ENCODE results near the gene BNC2.

BNC2 gene

DNA sequence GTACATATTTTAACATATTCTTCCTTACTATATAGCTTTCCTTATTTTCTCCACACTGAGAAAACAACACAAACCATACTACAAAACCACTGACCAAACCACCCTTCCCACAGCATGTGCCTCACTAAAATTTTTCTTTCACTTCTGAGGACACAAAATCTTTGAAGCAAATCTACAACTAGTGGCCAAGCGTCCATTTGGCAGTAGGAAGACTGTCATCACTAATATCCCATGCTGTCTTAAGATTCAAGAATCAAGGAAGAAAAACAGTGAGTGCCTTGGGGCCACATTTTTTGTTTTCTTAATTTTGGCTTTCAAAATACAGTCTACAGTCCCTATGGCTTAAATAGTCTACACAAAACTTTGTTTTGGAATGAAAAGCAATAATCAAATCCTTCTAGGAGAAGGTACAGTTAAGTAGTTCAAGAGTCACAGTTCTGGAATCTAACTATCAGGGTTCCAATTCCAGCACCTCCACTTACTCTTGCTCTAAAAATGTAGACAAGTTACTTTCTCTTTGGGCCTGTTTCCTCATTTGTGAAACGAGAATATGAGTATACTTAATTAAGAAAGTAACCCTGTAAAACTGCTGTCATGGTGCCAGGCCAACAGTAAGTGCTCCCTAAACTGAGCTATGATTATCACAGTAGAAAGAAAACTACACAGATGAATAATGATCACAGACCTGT lies 227.9 kb downstream of the BNC2 start:
- no peak overlapping the region for H3K4me3 ChIP-seq (ENCODE audit: low read depth, low read length)
- H3K9ac ChIP-seq: no peak overlapping the region
- H2AFZ ChIP-seq: no peak overlapping the region
- H3K9me3 ChIP-seq (ENCODE audit: control insufficient read depth, low read length): no peaks in the 10 kb centered on the region
- H3K79me2 ChIP-seq: no peaks in the 10 kb centered on the region
- no peak overlapping the region for H3K27ac ChIP-seq
- TF ChIP-seq, protein P1, sequence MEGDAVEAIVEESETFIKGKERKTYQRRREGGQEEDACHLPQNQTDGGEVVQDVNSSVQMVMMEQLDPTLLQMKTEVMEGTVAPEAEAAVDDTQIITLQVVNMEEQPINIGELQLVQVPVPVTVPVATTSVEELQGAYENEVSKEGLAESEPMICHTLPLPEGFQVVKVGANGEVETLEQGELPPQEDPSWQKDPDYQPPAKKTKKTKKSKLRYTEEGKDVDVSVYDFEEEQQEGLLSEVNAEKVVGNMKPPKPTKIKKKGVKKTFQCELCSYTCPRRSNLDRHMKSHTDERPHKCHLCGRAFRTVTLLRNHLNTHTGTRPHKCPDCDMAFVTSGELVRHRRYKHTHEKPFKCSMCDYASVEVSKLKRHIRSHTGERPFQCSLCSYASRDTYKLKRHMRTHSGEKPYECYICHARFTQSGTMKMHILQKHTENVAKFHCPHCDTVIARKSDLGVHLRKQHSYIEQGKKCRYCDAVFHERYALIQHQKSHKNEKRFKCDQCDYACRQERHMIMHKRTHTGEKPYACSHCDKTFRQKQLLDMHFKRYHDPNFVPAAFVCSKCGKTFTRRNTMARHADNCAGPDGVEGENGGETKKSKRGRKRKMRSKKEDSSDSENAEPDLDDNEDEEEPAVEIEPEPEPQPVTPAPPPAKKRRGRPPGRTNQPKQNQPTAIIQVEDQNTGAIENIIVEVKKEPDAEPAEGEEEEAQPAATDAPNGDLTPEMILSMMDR (IDR thresholded peaks at IDR 0.05): no peak
- H3K36me3 ChIP-seq (ENCODE audit: control insufficient read depth, insufficient read depth, low read length): no peaks in the 10 kb centered on the region
- no peaks in the 10 kb centered on the region for H3K4me1 ChIP-seq
- H3K27me3 ChIP-seq (ENCODE audit: control insufficient read depth, insufficient read depth, low read length): no peaks in the 10 kb centered on the region
- no peak overlapping the region for H3K4me2 ChIP-seq (ENCODE audit: low read length)

GRCh38 chr9:16640649-16641048 lies 229.8 kb downstream of the BNC2 start:
- no peaks in the 10 kb centered on the region for H3K4me1 ChIP-seq
- H3K9me3 ChIP-seq (ENCODE audit: control insufficient read depth, low read length): no peaks in the 10 kb centered on the region
- TF ChIP-seq, protein P1 (IDR thresholded peaks at IDR 0.05): no peak
- H3K4me2 ChIP-seq (ENCODE audit: low read length): no peak overlapping the region
- no peak overlapping the region for H3K27ac ChIP-seq
- H2AFZ ChIP-seq: no peak overlapping the region
- H3K4me3 ChIP-seq (ENCODE audit: low read depth, low read length): no peak overlapping the region
- no peaks in the 10 kb centered on the region for H3K27me3 ChIP-seq (ENCODE audit: control insufficient read depth, insufficient read depth, low read length)
- no peaks in the 10 kb centered on the region for H3K79me2 ChIP-seq
- H3K36me3 ChIP-seq (ENCODE audit: control insufficient read depth, insufficient read depth, low read length): no peaks in the 10 kb centered on the region
- H3K9ac ChIP-seq: no peak overlapping the region

DNA sequence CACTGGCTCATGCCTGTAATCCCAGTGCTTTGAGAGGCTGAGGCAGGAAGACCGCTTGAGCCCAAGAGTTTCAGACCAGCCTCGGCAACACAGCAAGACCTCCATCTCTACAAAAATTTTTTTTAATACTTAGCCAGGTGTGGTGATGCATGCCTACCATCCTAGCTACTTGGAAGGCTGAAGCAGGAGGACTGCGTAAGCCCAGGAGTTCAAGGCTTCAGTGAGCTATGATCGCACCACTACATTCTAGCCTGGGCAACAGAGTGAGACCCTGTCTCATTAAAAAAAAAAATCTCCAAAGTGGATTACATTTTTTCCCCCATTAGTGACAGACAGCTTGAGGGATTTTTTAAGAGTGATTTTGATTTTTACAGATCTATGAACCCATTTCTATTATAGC lies 230.8 kb downstream of the BNC2 start:
- Histone ChIP-seq H3K79me2 (no peaks in the 10 kb centered on the region), H3K4me1 (no peaks in the 10 kb centered on the region), H3K27me3 (ENCODE audit: control insufficient read depth, insufficient read depth, low read length) (no peaks in the 10 kb centered on the region), H3K9ac (no peak overlapping the region), H3K27ac (no peak overlapping the region), H3K4me3 (ENCODE audit: low read depth, low read length) (no peak overlapping the region), H3K36me3 (ENCODE audit: control insufficient read depth, insufficient read depth, low read length) (no peaks in the 10 kb centered on the region), H3K9me3 (ENCODE audit: control insufficient read depth, low read length) (no peaks in the 10 kb centered on the region), H2AFZ (no peak overlapping the region), H3K4me2 (ENCODE audit: low read length) (no peak overlapping the region)
- TF ChIP-seq, protein P1 (IDR thresholded peaks at IDR 0.05): no peak

DNA sequence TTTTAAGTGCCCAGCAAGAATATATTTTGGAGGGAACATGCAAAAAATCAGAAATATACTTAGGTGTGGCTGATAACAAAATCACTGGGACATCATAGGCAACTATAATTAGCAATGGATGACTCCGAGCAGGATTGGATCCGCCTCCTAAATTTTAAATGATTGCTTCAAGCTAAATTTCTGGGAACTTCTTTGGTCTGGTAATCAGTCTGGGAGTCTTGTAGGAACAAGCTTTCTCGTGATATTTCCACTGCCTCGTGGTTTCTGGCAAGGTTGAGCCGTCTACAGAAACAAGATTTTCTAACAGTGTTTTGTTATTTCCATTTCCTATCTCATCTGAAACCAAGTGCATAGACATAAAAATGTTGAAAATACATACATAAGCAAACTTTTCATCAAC lies 232.6 kb downstream of the BNC2 start:
- H3K36me3 ChIP-seq (ENCODE audit: control insufficient read depth, insufficient read depth, low read length): no peaks in the 10 kb centered on the region
- H3K4me1 ChIP-seq: no peaks in the 10 kb centered on the region
- no peaks in the 10 kb centered on the region for H3K79me2 ChIP-seq
- H3K4me2 ChIP-seq (ENCODE audit: low read length): no peak overlapping the region
- TF ChIP-seq, protein P1 (IDR thresholded peaks at IDR 0.05): no peak
- no peak overlapping the region for H2AFZ ChIP-seq
- no peak overlapping the region for H3K9ac ChIP-seq
- H3K27ac ChIP-seq: no peak overlapping the region
- no peak overlapping the region for H3K4me3 ChIP-seq (ENCODE audit: low read depth, low read length)
- no peaks in the 10 kb centered on the region for H3K27me3 ChIP-seq (ENCODE audit: control insufficient read depth, insufficient read depth, low read length)
- no peaks in the 10 kb centered on the region for H3K9me3 ChIP-seq (ENCODE audit: control insufficient read depth, low read length)

- TF ChIP-seq, protein P1 (IDR thresholded peaks at IDR 0.05): no peak
- Histone ChIP-seq H3K9me3 (ENCODE audit: control insufficient read depth, low read length) (no peaks in the 10 kb centered on the region), H3K4me3 (ENCODE audit: low read depth, low read length) (no peak overlapping the region), H3K36me3 (ENCODE audit: control insufficient read depth, insufficient read depth, low read length) (no peaks in the 10 kb centered on the region), H3K9ac (no peak overlapping the region), H3K27me3 (ENCODE audit: control insufficient read depth, insufficient read depth, low read length) (no peaks in the 10 kb centered on the region), H2AFZ (no peak overlapping the region), H3K4me2 (ENCODE audit: low read length) (no peak overlapping the region), H3K79me2 (no peaks in the 10 kb centered on the region), H3K27ac (no peak overlapping the region), H3K4me1 (no peaks in the 10 kb centered on the region)
Observed at GRCh38 chr9:16637218-16637617, 233.3 kb downstream of the BNC2 start.

All from parathyroid adenoma (tissue), 2 donors.